Measurements from ENCODE around the gene THAP10.
A peak's percentile ranks its signal among the peaks of the same experiment; 100 is the strongest.
"Not testable (repeated sequence)": the region's sequence is repeated elsewhere in the genome, so short reads cannot be mapped to it uniquely, and the experiment has no call there.

Gene THAP10

DNA sequence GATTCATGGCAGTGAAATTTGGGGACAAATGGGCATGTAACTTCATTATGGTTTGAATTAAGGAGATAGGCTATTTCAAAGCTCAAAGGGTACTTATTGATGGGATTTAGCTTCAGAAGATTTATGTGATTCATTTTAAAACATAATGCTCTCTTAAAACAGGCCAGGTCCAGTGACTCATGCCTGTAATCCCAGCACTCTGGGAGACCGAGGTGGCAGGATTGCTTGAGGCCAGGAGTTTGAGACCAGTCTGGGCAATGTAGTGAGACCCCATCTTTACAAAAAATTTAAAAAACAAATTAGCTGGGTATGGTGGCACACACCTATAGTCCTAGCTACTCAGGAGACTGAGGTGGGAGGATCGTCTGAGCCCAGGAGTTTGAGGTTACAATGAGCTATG lies 11.5 kb downstream of the THAP10 start:
- TF ChIP-seq, protein P1, sequence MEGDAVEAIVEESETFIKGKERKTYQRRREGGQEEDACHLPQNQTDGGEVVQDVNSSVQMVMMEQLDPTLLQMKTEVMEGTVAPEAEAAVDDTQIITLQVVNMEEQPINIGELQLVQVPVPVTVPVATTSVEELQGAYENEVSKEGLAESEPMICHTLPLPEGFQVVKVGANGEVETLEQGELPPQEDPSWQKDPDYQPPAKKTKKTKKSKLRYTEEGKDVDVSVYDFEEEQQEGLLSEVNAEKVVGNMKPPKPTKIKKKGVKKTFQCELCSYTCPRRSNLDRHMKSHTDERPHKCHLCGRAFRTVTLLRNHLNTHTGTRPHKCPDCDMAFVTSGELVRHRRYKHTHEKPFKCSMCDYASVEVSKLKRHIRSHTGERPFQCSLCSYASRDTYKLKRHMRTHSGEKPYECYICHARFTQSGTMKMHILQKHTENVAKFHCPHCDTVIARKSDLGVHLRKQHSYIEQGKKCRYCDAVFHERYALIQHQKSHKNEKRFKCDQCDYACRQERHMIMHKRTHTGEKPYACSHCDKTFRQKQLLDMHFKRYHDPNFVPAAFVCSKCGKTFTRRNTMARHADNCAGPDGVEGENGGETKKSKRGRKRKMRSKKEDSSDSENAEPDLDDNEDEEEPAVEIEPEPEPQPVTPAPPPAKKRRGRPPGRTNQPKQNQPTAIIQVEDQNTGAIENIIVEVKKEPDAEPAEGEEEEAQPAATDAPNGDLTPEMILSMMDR (IDR thresholded peaks at IDR 0.05; ENCODE audit: low read depth, low read length, missing control alignments), result no peak
- DNase-seq (ENCODE audit: extremely low read depth, low read depth), result no peak
- H3K4me3 ChIP-seq (replicated peaks; ENCODE audit: low read depth, low read length), result no peak overlapping the region

- no peak overlapping the region for H3K4me3 ChIP-seq (replicated peaks; ENCODE audit: low read depth, low read length)
- no peak for DNase-seq (ENCODE audit: extremely low read depth, low read depth)
- TF ChIP-seq, protein P1 (IDR thresholded peaks at IDR 0.05; ENCODE audit: low read depth, low read length, missing control alignments), result no peak
Observed at GRCh38 chr15:70879401-70879800, 12.8 kb downstream of the THAP10 start.

GRCh38 chr15:70876683-70877082 lies 15.6 kb downstream of the THAP10 start:
- DNase-seq (ENCODE audit: extremely low read depth, low read depth), result no peak
- H3K4me3 ChIP-seq (replicated peaks; ENCODE audit: low read depth, low read length), result no peak overlapping the region
- TF ChIP-seq, protein P1 (IDR thresholded peaks at IDR 0.05; ENCODE audit: low read depth, low read length, missing control alignments), result no peak

- no peak for DNase-seq (ENCODE audit: extremely low read depth, low read depth)
Observed at GRCh38 chr15:70876011-70876410, 16.2 kb downstream of the THAP10 start.

DNA sequence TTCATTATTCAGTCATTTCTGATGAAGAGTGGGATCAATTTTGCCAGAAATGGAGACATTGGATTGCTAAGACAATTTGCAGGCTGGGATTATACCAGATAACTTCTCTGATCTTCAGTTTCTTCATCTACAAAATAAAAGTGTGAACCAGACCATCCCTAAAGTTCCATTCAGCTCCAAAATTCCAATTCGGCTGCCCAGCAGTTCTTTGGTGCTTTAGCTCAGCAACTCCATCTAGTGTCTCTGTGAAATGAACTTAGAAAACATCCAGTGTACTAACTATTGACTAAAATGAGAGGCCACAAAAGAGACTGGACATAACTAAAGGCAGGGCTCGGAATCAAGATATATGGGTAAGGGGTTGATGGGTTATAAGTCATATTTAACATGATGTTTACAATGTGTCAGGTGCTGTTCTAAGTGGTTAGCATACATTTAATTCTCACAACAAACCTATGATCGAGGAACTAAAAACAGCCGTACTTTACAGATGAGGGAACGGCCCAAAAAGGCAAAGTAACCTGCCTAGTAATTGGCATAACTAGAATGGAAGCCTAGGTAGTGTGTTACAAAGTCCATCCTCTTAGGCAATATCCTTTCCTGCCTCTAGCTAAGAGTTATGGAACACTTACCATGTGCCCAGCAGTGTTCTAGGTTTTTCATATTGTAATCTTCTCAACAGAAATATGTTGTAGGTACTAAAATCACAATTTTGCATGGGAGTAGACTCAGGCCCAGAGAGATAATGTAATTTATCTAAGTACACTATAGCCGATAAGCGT lies 17.0 kb downstream of the THAP10 start:
- H3K4me3 ChIP-seq (replicated peaks; ENCODE audit: low read depth, low read length), result no peak overlapping the region
- DNase-seq (ENCODE audit: extremely low read depth, low read depth), result no peak
- TF ChIP-seq, protein P1 (IDR thresholded peaks at IDR 0.05; ENCODE audit: low read depth, low read length, missing control alignments), result peak; percentile 65

More at GRCh38 chr15:70876011-70876410, 16.2 kb downstream of the THAP10 start:
- TF ChIP-seq, protein P1 (IDR thresholded peaks at IDR 0.05; ENCODE audit: low read depth, low read length, missing control alignments), result no peak
- H3K4me3 ChIP-seq (replicated peaks; ENCODE audit: low read depth, low read length), result no peak overlapping the region

GRCh38 chr15:70873232-70874054 lies 18.8 kb downstream of the THAP10 start:
- TF ChIP-seq, protein P1 (IDR thresholded peaks at IDR 0.05; ENCODE audit: low read depth, low read length, missing control alignments), result no peak
- no peak for DNase-seq (ENCODE audit: extremely low read depth, low read depth)
- H3K4me3 ChIP-seq (replicated peaks; ENCODE audit: low read depth, low read length), result no peak overlapping the region

DNA sequence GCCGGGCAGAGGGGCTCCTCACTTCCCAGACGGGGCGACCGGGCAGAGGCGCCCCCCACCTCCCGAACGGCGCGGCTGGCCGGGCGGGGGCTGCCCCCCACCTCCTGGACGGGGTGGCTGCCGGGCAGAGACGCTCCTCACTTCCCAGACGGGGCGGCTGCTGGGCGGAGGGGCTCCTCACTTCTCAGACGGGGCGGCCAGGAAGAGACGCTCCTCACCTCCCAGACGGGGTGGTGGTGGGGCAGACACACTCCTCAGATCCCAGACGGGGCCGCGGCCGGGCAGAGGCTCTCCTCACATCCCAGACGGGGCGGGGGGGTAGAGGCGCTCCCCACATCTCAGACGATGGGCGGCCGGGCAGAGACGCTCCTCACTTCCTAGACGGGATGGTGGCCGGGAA lies 20.7 kb downstream of the THAP10 start:
- DNase-seq (ENCODE audit: extremely low read depth, low read depth), result not testable (repeated sequence)

More for the DNA sequence above, 20.7 kb downstream of the THAP10 start:
- not testable (repeated sequence) for H3K4me3 ChIP-seq (replicated peaks; ENCODE audit: low read depth, low read length)
